ENCODE measurements around the gene IQUB. TPM values are rescaled to one million over a fixed set of nuclear protein-coding genes. Genes with fewer than 3 reads are reported as not detected.

IQUB gene
- polyA plus RNA-seq, 1 donor from 2014 or later = 0.41 TPM

DNA sequence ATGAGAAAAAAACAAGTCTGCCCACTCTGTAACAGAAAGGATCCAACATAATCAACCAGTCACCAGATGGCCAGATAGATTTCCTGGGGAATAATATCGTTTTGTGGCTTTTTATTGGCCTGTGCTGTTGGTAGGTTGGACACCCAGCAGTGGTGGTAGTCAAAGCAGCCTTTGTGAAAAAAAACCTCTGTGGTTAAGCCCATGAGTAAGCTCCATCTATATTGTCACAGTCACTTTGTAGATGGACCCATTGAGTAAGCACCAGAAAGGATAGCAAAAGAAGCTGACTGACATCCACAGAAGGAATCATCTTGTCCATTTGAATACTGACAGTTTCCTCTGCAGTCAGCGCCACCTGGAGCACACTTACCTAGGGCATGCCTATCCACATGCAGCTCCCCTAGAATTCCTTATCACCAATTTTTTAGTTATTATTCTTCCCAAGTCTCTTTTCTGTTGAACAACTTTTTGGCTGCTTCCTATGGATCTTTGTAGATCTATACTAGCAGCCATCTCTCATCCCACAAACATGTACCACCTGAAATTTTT, 96.9 kb downstream of the IQUB start:
- no peak overlapping the region for H3K4me2 ChIP-seq (ENCODE audit: low read length)
- no peaks in the 10 kb centered on the region for H3K9me3 ChIP-seq (ENCODE audit: low read length)
- H4K20me1 ChIP-seq (ENCODE audit: insufficient read depth) = no peaks in the 10 kb centered on the region
- H3K27me3 ChIP-seq (ENCODE audit: insufficient read depth, low read depth, low read length) = no peaks in the 10 kb centered on the region
- no peak overlapping the region for H3K27ac ChIP-seq (ENCODE audit: low read length)
- no peaks in the 10 kb centered on the region for H3K9me2 ChIP-seq (ENCODE audit: insufficient read depth, low read length)
- H3K79me2 ChIP-seq (replicated peaks; ENCODE audit: insufficient read depth, low read length) = no peaks in the 10 kb centered on the region
- H3K4me3 ChIP-seq (ENCODE audit: low read length) = no peak overlapping the region
- H3K36me3 ChIP-seq (ENCODE audit: insufficient read depth, low read length) = no peaks in the 10 kb centered on the region
- no peak overlapping the region for H3K9ac ChIP-seq (ENCODE audit: low read length)
- TF ChIP-seq TAF1 (IDR thresholded peaks at IDR 0.05; ENCODE audit: low read depth) (no peak), EP300 (conservative IDR thresholded peaks at IDR 0.05; ENCODE audit: poor library complexity, severe bottlenecking) (no peak), POLR2AphosphoS5 (IDR thresholded peaks at IDR 0.05) (no peak), MXI1 (conservative IDR thresholded peaks at IDR 0.05; ENCODE audit: poor library complexity, severe bottlenecking) (no peak), EZH2 (IDR thresholded peaks at IDR 0.05; ENCODE audit: borderline replicate concordance, insufficient read depth, low read length, poor library complexity, severe bottlenecking) (no peak), SMC3 (conservative IDR thresholded peaks at IDR 0.05; ENCODE audit: poor library complexity) (no peak), RAD21 (conservative IDR thresholded peaks at IDR 0.05) (no peak)
- TF ChIP-seq, protein P1, sequence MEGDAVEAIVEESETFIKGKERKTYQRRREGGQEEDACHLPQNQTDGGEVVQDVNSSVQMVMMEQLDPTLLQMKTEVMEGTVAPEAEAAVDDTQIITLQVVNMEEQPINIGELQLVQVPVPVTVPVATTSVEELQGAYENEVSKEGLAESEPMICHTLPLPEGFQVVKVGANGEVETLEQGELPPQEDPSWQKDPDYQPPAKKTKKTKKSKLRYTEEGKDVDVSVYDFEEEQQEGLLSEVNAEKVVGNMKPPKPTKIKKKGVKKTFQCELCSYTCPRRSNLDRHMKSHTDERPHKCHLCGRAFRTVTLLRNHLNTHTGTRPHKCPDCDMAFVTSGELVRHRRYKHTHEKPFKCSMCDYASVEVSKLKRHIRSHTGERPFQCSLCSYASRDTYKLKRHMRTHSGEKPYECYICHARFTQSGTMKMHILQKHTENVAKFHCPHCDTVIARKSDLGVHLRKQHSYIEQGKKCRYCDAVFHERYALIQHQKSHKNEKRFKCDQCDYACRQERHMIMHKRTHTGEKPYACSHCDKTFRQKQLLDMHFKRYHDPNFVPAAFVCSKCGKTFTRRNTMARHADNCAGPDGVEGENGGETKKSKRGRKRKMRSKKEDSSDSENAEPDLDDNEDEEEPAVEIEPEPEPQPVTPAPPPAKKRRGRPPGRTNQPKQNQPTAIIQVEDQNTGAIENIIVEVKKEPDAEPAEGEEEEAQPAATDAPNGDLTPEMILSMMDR (IDR thresholded peaks at IDR 0.05; ENCODE audit: poor library complexity, severe bottlenecking) = no peak
- TF ChIP-seq, protein P2, sequence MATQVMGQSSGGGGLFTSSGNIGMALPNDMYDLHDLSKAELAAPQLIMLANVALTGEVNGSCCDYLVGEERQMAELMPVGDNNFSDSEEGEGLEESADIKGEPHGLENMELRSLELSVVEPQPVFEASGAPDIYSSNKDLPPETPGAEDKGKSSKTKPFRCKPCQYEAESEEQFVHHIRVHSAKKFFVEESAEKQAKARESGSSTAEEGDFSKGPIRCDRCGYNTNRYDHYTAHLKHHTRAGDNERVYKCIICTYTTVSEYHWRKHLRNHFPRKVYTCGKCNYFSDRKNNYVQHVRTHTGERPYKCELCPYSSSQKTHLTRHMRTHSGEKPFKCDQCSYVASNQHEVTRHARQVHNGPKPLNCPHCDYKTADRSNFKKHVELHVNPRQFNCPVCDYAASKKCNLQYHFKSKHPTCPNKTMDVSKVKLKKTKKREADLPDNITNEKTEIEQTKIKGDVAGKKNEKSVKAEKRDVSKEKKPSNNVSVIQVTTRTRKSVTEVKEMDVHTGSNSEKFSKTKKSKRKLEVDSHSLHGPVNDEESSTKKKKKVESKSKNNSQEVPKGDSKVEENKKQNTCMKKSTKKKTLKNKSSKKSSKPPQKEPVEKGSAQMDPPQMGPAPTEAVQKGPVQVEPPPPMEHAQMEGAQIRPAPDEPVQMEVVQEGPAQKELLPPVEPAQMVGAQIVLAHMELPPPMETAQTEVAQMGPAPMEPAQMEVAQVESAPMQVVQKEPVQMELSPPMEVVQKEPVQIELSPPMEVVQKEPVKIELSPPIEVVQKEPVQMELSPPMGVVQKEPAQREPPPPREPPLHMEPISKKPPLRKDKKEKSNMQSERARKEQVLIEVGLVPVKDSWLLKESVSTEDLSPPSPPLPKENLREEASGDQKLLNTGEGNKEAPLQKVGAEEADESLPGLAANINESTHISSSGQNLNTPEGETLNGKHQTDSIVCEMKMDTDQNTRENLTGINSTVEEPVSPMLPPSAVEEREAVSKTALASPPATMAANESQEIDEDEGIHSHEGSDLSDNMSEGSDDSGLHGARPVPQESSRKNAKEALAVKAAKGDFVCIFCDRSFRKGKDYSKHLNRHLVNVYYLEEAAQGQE (IDR thresholded peaks at IDR 0.05; ENCODE audit: borderline replicate concordance) = no peak
- no peaks in the 10 kb centered on the region for H3F3A ChIP-seq (ENCODE audit: insufficient read depth, low read length, poor library complexity, severe bottlenecking)
- H2AFZ ChIP-seq (ENCODE audit: low read depth, low read length) = no peak overlapping the region

DNA sequence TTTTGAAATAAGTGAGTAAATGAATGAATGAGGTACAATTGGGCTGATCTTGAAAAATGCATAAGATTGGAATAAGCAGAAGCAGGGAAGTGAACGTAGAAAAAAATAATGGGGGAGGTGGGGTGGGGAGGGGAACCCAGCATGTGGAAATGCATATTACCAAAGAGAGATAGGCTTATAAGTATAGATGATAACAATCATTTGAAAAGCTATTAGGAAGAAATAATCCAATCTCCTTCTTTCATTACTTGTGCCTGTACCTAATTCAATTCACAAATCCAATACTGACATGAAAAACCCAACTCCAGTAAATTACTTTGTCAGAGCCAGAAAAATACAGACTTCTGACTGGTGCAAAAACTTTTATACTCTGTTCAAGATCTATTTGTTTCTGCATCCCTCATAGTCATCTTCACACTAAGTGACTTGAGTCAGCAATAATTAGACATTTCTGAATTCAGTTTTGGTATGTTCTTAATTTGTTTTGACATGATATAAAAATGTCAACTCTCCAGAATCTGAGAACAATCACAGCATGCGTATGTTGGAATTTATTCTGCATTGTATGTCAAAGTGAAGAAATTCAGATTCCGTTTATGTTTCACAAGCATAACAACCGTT, 99.2 kb downstream of the IQUB start:
- no peak overlapping the region for H3K4me3 ChIP-seq (ENCODE audit: low read length)
- no peak overlapping the region for H2AFZ ChIP-seq (ENCODE audit: low read depth, low read length)
- no peaks in the 10 kb centered on the region for H3K36me3 ChIP-seq (ENCODE audit: insufficient read depth, low read length)
- no peaks in the 10 kb centered on the region for H3K9me2 ChIP-seq (ENCODE audit: insufficient read depth, low read length)
- no peak overlapping the region for H3K27ac ChIP-seq (ENCODE audit: low read length)
- H3K27me3 ChIP-seq (ENCODE audit: insufficient read depth, low read depth, low read length) = no peaks in the 10 kb centered on the region
- H3K79me2 ChIP-seq (replicated peaks; ENCODE audit: insufficient read depth, low read length) = no peaks in the 10 kb centered on the region
- H3K4me2 ChIP-seq (ENCODE audit: low read length) = no peak overlapping the region
- TF ChIP-seq POLR2AphosphoS5 (IDR thresholded peaks at IDR 0.05) (no peak), MXI1 (conservative IDR thresholded peaks at IDR 0.05; ENCODE audit: poor library complexity, severe bottlenecking) (no peak), EZH2 (IDR thresholded peaks at IDR 0.05; ENCODE audit: borderline replicate concordance, insufficient read depth, low read length, poor library complexity, severe bottlenecking) (no peak)
- no peaks in the 10 kb centered on the region for H3F3A ChIP-seq (ENCODE audit: insufficient read depth, low read length, poor library complexity, severe bottlenecking)
- H4K20me1 ChIP-seq (ENCODE audit: insufficient read depth) = no peaks in the 10 kb centered on the region
- H3K9ac ChIP-seq (ENCODE audit: low read length) = no peak overlapping the region
- no peaks in the 10 kb centered on the region for H3K9me3 ChIP-seq (ENCODE audit: low read length)
